GM18858 (cell line): ENCODE measurements around the gene ZBTB4.

ENCODE experiments used
- ATAC-seq: cut with Tn5 transposase; IDR thresholded peaks from one replicate; pipeline ENCODE4 v1.9.1; 2021; ENCODE audit not compliant: unreplicated experiment

ZBTB4 gene

DNA sequence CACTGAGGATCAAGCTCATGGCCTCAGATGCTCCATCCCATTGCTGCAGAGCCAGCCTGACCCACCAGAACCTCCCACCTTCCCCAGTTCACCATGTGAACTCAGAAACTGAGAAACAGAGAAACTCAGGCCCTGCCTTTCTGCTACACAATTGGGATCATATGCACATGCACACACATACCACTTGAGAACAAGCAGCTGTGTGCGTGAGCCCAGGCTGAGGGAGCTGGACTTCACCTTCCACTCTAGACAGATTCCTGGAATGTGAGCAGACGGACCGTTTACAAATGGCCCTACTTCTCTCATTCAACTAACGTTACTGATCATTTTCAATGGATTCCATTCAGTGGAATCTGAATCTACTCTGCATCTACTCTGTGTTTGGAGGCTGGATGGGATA, 55.8 kb downstream of the ZBTB4 start:
- ATAC-seq = no peak

DNA sequence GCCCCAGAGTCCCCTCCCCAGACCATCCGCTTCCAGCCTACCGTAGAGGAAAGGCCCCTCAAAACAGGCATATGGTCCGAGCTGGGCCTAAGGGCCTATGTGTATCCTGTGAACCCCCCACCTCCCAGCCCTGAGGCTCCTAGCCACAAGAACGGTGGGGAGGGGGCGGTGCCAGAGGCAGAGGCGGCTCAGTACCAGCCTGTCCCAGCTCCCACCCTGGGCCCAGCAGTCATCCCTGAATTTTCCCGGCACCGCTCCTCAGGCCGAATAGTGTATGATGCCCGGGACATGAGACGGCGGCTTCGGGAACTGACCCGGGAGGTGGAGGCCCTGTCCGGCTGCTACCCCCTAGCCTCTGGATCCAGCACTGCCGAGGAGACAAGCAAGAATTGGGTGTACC, 58.2 kb downstream of the ZBTB4 start:
- no peak for ATAC-seq

DNA sequence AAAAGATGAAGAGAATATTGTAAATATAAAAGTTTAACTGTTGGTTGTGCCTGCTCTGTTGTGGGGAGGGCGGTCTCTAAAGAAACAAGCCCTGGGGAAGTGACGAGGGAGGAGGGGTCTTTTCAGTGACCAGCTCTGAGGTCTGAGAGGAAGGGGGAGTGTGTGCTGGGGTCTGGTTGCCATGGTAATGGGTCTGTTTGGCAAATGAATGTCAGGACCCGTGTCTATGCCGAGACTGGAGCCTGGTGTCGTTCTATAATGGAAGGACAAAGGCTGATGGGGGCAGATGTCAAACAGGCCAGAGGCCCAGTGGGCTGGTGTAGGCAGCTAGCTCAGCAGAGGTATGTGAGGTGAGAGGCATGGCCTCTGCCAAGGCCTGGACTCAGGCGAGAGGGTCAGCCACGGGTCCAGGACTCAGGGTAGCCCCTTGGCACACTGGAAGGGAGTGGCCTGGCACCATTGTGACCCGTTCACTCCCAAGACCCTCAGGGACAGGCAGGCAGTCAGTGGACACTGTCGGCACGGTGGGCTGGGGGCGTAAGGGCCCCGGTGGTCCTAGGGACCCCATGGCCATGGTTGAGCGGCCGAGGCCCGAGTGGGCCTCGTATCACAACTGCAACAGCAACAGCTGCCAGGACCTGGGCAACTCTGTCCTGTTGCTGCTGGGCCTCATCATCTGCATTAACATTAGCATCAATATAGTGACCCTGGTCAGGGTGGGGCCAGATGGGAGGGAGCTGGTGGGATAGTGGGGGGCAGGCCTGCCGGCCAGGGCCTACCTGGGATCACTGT, 59.4 kb downstream of the ZBTB4 start, which contains the start of gene SPEM1:
TSS of gene SPEM1 (plus strand) at position 506 of the 792 bp plus-strand sequence. CDS start at position 567, 61 bp downstream.
- no peak for ATAC-seq

DNA sequence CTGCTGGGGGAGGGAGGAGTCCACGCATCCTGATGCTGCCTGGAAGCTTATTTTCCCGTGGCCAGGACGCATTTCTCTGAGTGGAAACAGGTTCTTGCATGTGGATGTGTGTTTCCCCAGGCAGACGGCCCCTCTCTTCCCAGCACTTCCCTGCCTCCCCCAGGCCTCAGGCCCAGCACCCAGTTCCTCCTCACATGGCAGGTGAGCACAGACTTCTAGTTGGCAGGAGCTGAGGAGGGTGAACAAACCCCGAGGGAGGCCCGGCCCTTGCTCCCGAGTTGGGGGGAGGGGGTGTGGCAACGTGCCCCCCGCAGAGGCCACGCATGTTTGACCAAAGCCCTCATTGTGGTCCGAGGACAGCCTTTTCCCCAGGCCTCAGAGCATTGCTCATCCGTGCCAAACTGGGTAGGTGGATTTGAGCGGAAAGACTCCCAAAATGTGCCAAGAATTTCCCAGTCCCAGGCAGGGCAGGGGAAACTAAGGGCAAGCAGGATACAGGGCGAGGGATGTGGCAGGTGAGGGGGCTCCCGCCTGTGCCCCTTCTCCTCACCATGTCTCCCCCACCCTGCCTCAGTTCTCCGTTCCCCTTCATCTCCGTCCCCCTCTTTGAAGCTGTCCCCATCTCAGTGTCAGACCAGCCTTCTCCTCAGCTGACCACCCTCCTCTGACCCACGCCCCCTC, 60.8 kb downstream of the ZBTB4 start:
- ATAC-seq = no peak

- no peak for ATAC-seq
Observed at GRCh38 chr17:7417056-7417655, 62.3 kb downstream of the ZBTB4 start.

- ATAC-seq = no peak
Observed at GRCh38 chr17:7416323-7416722, 63.1 kb downstream of the ZBTB4 start.

GRCh38 chr17:7415784-7416183, 63.6 kb downstream of the ZBTB4 start:
- ATAC-seq = no peak

DNA sequence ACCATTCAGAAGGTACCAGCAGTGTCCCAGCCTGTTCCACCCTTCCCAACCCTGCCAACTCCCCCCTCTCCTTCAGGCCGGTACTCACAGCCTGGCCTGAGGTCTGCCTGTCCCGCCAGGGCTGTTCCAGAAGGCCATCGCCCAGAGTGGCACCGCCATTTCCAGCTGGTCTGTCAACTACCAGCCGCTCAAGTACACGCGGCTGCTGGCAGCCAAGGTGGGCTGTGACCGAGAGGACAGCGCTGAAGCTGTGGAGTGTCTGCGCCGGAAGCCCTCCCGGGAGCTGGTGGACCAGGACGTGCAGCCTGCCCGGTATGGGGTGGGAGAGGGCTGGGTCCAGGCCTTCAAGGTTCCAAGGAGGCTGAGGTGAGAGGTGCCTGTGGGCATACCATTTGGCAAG, 64.6 kb downstream of the ZBTB4 start:
- ATAC-seq = no peak

GRCh38 chr17:7413346-7413985, 66.0 kb downstream of the ZBTB4 start:
- ATAC-seq = no peak

- ATAC-seq = no peak
Observed at GRCh38 chr17:7411427-7411750, 68.0 kb downstream of the ZBTB4 start.

- ATAC-seq = no peak
Observed at GRCh38 chr17:7410634-7411426, 68.6 kb downstream of the ZBTB4 start.

DNA sequence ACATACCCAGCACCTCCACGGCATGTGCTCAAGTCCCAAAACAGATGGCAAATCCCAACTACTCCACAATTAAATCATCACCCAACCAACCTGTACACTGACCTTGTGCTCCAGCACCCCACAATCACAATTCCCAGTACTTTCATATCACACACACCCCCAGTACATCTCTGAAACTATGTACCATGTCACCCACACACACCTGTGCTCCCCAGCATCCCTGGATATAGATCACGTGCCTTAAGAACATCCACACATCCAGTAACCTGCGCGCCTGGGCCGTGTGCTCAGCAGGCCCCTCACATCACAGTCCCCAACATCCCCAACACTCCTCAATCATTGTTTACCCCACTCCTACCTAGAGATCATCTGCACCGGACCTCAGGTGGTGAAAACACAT, 69.7 kb downstream of the ZBTB4 start:
- ATAC-seq = no peak
